Keratinocyte (primary cell): ENCODE measurements around the gene FDX1. TPM values are rescaled to one million over a fixed set of nuclear protein-coding genes. Genes with fewer than 3 reads are reported as not detected.

ENCODE experiments used
- DNase-seq: peaks from one replicate; pipeline ENCODE4 v3.0.0-alpha.2; 2011; ENCODE audit warnings: low read depth, missing footprints, low spot score
- FAIRE-seq: peaks from 2 replicates; lab custom pipeline; 2011; peaks lifted over from hg19 to GRCh38; lab: Jason Lieb, UNC
- H2AFZ ChIP-seq: 2 replicates; pipeline ENCODE4 v1.6.0; 2012; ENCODE audit warnings: low read length, control low read depth, inconsistent platforms; ENCODE audit not compliant: control insufficient read depth
- H3K27ac ChIP-seq: 2 replicates; pipeline ENCODE4 v1.5.1; 2011; ENCODE audit warnings: low read length; ENCODE audit not compliant: control insufficient read depth, insufficient read depth
- H3K27me3 ChIP-seq: 3 replicates; pipeline ENCODE4 v1.6.0; 2011; ENCODE audit warnings: low read length; ENCODE audit not compliant: control insufficient read depth, insufficient read depth; ENCODE audit errors: extremely low read depth
- H3K36me3 ChIP-seq, 2 experiments: 2 replicates in 1 of 2; 3 replicates in 1 of 2; pipeline ENCODE4 v1.5.1; 2011; ENCODE audit warnings: low read length in 2 of 2, mild to moderate bottlenecking in 1 of 2; ENCODE audit not compliant: control insufficient read depth in 2 of 2, insufficient read depth in 2 of 2; ENCODE audit errors: extremely low read depth in 1 of 2
- H3K4me1 ChIP-seq: 3 replicates; pipeline ENCODE4 v1.5.1; 2011; ENCODE audit warnings: low read length; ENCODE audit not compliant: control insufficient read depth, insufficient read depth; ENCODE audit errors: extremely low read depth
- H3K4me2 ChIP-seq: 3 replicates; pipeline ENCODE4 v1.6.0; 2011; ENCODE audit warnings: low read depth, low read length; ENCODE audit not compliant: control insufficient read depth, insufficient read depth; ENCODE audit errors: extremely low read depth
- H3K4me3 ChIP-seq, 3 experiments: fragments of 200-600 bp in 1 of 3; sonication (generic) in 1 of 3; 2 replicates in 2 of 3; 3 replicates in 1 of 3; pipeline ENCODE4 v1.5.1; 2011 to 2016; ENCODE audit warnings: low read length in 3 of 3, mild to moderate bottlenecking in 3 of 3, control low read depth in 2 of 3, inconsistent platforms in 1 of 3, low read depth in 1 of 3, mixed read lengths in 1 of 3, mixed run types in 1 of 3, moderate library complexity in 1 of 3; ENCODE audit not compliant: control insufficient read depth in 2 of 3, insufficient read depth in 2 of 3; ENCODE audit errors: extremely low read depth in 1 of 3
- H3K79me2 ChIP-seq: 2 replicates; pipeline ENCODE4 v1.6.0; 2012; ENCODE audit warnings: low read length; ENCODE audit not compliant: control insufficient read depth, insufficient read depth
- H3K9ac ChIP-seq: 3 replicates; pipeline ENCODE4 v1.6.0; 2011; ENCODE audit warnings: low read length; ENCODE audit not compliant: control insufficient read depth, insufficient read depth; ENCODE audit errors: extremely low read depth
- H3K9me1 ChIP-seq: 3 replicates; pipeline ENCODE4 v1.6.0; 2011; ENCODE audit warnings: low read length; ENCODE audit not compliant: control insufficient read depth, insufficient read depth; ENCODE audit errors: extremely low read depth
- H3K9me3 ChIP-seq: 2 replicates; pipeline ENCODE4 v1.5.1; 2012; ENCODE audit warnings: low read depth, low read length; ENCODE audit not compliant: control insufficient read depth
- H4K20me1 ChIP-seq: 3 replicates; pipeline ENCODE4 v1.6.0; 2011; ENCODE audit warnings: low read length; ENCODE audit not compliant: control insufficient read depth, insufficient read depth; ENCODE audit errors: extremely low read depth
- EZH2 ChIP-seq: IDR thresholded peaks from one replicate; pipeline ENCODE4 v1.6.1; 2012; ENCODE audit warnings: inconsistent platforms, mild to moderate bottlenecking, low read length, moderate library complexity
- dilution Hi-C: fragments of 300-500 bp; cut with MboI; formaldehyde crosslinking; loops from one replicate; pipeline ENCODE4 v1.7.0; 2020; ENCODE audit warnings: low sequenced_read_pairs; ENCODE audit not compliant: extremely low pct_ligation_motif_present
- polyA plus RNA-seq, 5 experiments: library from polyadenylated mRNA; depleted of rRNA in 3 of 5; stranded (reverse) in 3 of 5; stranded (forward) in 1 of 5; unstranded in 1 of 5; fragments of >200 nt; gene quantifications; 1 replicate in 1 of 5; 2 replicates in 3 of 5; 3 replicates in 1 of 5; pipeline versions ENCODE4 v1.2.1 to v1.2.3, GENCODE V29; 2011 to 2012; ENCODE audit warnings: missing spikeins in 2 of 5, low read depth in 1 of 5, low replicate concordance in 1 of 5
- TF ChIP-seq, protein P1 (sequence below), 3 experiments: IDR thresholded peaks in 1 of 3; conservative IDR thresholded peaks in 1 of 3; optimal IDR thresholded peaks in 1 of 3; 2 replicates in 2 of 3; 3 replicates in 1 of 3; pipeline versions ENCODE3 to v1.5.1; 2011; ENCODE audit warnings: low read length in 3 of 3, mild to moderate bottlenecking in 3 of 3, moderate library complexity in 2 of 3, control low read depth in 1 of 3, inconsistent platforms in 1 of 3; ENCODE audit not compliant: insufficient read depth in 2 of 3; ENCODE audit errors: extremely low read depth in 1 of 3

FDX1 gene
- polyA plus RNA-seq, 1 donor (not counting 4 experiments of a cell fraction or from before 2014, with no cell fraction given) = 9.1 TPM

DNA sequence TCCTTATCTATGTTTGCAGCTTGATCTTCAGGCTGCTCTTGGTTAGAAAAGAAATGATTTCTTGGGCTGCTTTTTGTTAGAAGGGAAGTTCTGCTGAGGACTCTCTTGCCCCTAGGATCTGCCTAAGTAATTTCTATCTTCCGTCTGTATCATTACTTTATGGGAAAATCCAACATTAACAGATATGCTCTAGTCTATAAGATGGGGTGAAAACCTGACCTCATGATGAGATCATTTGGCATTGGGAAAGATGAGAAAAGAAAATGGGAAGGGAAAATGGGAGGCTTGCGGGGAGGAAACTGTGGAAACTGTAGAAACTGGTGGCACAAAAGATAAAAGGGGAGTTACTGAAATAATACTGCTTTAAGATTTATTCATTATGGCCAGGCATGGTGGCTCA is 63.6 kb downstream of the FDX1 start:
- TF ChIP-seq, protein P1, sequence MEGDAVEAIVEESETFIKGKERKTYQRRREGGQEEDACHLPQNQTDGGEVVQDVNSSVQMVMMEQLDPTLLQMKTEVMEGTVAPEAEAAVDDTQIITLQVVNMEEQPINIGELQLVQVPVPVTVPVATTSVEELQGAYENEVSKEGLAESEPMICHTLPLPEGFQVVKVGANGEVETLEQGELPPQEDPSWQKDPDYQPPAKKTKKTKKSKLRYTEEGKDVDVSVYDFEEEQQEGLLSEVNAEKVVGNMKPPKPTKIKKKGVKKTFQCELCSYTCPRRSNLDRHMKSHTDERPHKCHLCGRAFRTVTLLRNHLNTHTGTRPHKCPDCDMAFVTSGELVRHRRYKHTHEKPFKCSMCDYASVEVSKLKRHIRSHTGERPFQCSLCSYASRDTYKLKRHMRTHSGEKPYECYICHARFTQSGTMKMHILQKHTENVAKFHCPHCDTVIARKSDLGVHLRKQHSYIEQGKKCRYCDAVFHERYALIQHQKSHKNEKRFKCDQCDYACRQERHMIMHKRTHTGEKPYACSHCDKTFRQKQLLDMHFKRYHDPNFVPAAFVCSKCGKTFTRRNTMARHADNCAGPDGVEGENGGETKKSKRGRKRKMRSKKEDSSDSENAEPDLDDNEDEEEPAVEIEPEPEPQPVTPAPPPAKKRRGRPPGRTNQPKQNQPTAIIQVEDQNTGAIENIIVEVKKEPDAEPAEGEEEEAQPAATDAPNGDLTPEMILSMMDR (optimal IDR thresholded peaks at IDR 0.05 in 1 of 3, IDR thresholded peaks at IDR 0.05 in 1 of 3, conservative IDR thresholded peaks at IDR 0.05 in 1 of 3; ENCODE audit: extremely low read depth in 1 of 3, insufficient read depth in 2 of 3, low read length in 3 of 3) = no peak
- TF ChIP-seq EZH2 = no peak
- Histone ChIP-seq H3K4me3 (no peak overlapping the region), H3K9ac (no peak overlapping the region), H3K9me1 (no peaks in the 10 kb centered on the region), H3K4me1 (peaks cover 5% of the 10 kb centered on the region), H3K27ac (no peak overlapping the region), H3K79me2 (no peaks in the 10 kb centered on the region), H2AFZ (no peak overlapping the region), H3K27me3 (no peaks in the 10 kb centered on the region), H3K4me2 (no peak overlapping the region), H3K9me3 (no peaks in the 10 kb centered on the region), H3K36me3 (no peaks in the 10 kb centered on the region), H4K20me1 (no peaks in the 10 kb centered on the region)
- no peak for DNase-seq
- FAIRE-seq = no peak
- dilution Hi-C loops = no loop called here

DNA sequence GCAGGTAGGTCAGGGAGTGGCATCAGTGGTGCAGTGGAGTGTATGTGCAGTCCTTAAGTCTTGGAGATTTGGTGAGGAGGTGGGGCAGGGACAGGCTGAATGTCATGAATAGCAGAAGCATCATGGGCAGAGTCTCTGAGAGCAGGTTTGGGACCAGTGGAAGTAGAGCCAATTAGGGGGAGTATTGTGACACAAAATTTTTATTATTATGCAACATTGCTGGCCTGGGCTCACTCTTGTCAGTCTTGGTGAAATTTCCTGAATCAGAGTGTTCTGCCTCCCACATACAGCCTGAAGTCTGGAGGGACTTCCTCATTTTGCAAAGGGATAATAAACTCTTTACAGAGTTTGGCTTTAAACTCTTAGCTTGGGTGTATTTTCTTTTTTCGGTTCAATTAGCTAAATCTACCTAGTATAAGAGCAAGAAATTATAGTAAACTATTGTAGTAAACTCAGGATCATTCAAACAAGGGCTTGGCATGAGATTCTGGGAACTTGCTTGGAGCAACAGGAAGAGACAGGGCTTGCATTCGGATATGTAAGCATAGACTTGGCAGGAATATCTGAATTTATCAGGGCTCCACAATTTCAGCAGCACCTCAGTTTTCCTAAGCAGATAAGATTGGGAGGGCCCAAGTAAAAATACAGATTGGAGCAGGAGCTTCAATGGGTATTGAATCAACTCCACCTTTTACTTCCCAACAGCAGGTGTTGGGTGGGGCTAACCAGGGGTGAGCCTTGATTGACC is 67.7 kb downstream of the FDX1 start:
- dilution Hi-C loops = no loop called here
- Histone ChIP-seq H2AFZ (no peak overlapping the region), H3K4me3 (no peak overlapping the region), H4K20me1 (no peaks in the 10 kb centered on the region), H3K4me1 (no peaks in the 10 kb centered on the region), H3K36me3 (no peaks in the 10 kb centered on the region), H3K27ac (no peak overlapping the region), H3K9me3 (no peaks in the 10 kb centered on the region), H3K9ac (no peak overlapping the region), H3K4me2 (no peak overlapping the region), H3K27me3 (no peaks in the 10 kb centered on the region), H3K9me1 (no peaks in the 10 kb centered on the region), H3K79me2 (no peaks in the 10 kb centered on the region)
- DNase-seq = no peak
- no peak for FAIRE-seq
- no peak for TF ChIP-seq EZH2
- TF ChIP-seq, protein P1 (optimal IDR thresholded peaks at IDR 0.05 in 1 of 3, IDR thresholded peaks at IDR 0.05 in 1 of 3, conservative IDR thresholded peaks at IDR 0.05 in 1 of 3; ENCODE audit: extremely low read depth in 1 of 3, insufficient read depth in 2 of 3, low read length in 3 of 3) = no peak
